ENCODE data around the gene LZIC. TPM values are rescaled to one million over a fixed set of nuclear protein-coding genes. Genes with fewer than 3 reads are reported as not detected.

The LZIC gene
- total RNA-seq, 1 donor from 2014 or later = 38.0 TPM

DNA sequence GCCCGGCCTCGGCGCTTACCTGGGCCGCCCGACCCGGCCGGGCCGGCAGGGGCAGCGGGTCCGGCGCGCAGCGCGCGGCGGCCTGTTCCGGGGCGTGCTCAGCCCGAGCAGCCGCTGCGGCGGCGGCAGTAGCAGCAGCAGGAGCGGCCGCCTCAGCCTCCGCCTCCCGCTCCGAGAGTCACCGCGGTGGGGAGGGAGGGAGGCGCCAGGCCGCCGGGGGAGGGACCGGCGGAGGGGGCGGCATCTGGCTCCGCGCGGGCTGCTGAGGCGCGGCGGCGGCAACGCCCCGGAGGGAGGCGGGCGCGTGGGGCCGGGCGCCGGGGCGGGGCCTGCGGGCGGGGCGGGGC lies 33.1 kb downstream of the LZIC start, which contains the start of gene CTNNBIP1:
TSS of gene CTNNBIP1 (minus strand) at position 194 of the 347 bp plus-strand sequence. CDS start 38,205 bp downstream, outside the sequence.
- H3K27ac ChIP-seq (ENCODE audit: low read depth, low read length) = peak within 1 kb of the TSS; percentile 56
- no peaks in the 10 kb centered on the region for H3K27me3 ChIP-seq (ENCODE audit: insufficient read depth, low read length)
- peaks cover 12% of the 10 kb centered on the region for H4K20me1 ChIP-seq (ENCODE audit: insufficient read depth, low read length)
- Mint-ChIP-seq H3K36me3 (ENCODE audit: low read depth, unreplicated experiment) (peaks cover 5% of the 10 kb centered on the region), H3K27ac (ENCODE audit: unreplicated experiment) (peak within 1 kb of the TSS; percentile 91), H3K4me1 (ENCODE audit: low read depth, unreplicated experiment) (peaks cover 21% of the 10 kb centered on the region), H3K9me3 (ENCODE audit: unreplicated experiment) (no peaks in the 10 kb centered on the region), H3K27me3 (ENCODE audit: low read depth, unreplicated experiment) (no peaks in the 10 kb centered on the region), H3K4me3 (ENCODE audit: unreplicated experiment) (peak within 1 kb of the TSS; percentile 93)
- H3K36me3 ChIP-seq (ENCODE audit: insufficient read depth, low read length) = no peaks in the 10 kb centered on the region
- DNase-seq (ENCODE audit: low read depth) = no peak
- H3K79me2 ChIP-seq (ENCODE audit: insufficient read depth, low read length) = peaks cover 9% of the 10 kb centered on the region
- H3K4me1 ChIP-seq (ENCODE audit: insufficient read depth, low read length) = peaks cover 9% of the 10 kb centered on the region
- peak within 1 kb of the TSS; percentile 76 for H3K4me3 ChIP-seq (ENCODE audit: insufficient read depth, low read depth, low read length)
- no peak for FAIRE-seq
- TF ChIP-seq, protein P1, sequence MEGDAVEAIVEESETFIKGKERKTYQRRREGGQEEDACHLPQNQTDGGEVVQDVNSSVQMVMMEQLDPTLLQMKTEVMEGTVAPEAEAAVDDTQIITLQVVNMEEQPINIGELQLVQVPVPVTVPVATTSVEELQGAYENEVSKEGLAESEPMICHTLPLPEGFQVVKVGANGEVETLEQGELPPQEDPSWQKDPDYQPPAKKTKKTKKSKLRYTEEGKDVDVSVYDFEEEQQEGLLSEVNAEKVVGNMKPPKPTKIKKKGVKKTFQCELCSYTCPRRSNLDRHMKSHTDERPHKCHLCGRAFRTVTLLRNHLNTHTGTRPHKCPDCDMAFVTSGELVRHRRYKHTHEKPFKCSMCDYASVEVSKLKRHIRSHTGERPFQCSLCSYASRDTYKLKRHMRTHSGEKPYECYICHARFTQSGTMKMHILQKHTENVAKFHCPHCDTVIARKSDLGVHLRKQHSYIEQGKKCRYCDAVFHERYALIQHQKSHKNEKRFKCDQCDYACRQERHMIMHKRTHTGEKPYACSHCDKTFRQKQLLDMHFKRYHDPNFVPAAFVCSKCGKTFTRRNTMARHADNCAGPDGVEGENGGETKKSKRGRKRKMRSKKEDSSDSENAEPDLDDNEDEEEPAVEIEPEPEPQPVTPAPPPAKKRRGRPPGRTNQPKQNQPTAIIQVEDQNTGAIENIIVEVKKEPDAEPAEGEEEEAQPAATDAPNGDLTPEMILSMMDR (IDR thresholded peaks at IDR 0.05; ENCODE audit: insufficient read depth, low read depth, low read length) = no peak
- TF ChIP-seq EZH2 (IDR thresholded peaks at IDR 0.05; ENCODE audit: insufficient read depth, low read length) = no peak
- peak within 1 kb of the TSS; percentile 98 for H2AFZ ChIP-seq (ENCODE audit: low read depth, low read length)
- no peaks in the 10 kb centered on the region for H3K9me3 ChIP-seq (ENCODE audit: insufficient read depth, low read depth, low read length)
- H3K9ac ChIP-seq (ENCODE audit: low read length) = peak within 1 kb of the TSS; percentile 82
- H3K4me2 ChIP-seq (ENCODE audit: low read length) = peak within 1 kb of the TSS; percentile 91

DNA sequence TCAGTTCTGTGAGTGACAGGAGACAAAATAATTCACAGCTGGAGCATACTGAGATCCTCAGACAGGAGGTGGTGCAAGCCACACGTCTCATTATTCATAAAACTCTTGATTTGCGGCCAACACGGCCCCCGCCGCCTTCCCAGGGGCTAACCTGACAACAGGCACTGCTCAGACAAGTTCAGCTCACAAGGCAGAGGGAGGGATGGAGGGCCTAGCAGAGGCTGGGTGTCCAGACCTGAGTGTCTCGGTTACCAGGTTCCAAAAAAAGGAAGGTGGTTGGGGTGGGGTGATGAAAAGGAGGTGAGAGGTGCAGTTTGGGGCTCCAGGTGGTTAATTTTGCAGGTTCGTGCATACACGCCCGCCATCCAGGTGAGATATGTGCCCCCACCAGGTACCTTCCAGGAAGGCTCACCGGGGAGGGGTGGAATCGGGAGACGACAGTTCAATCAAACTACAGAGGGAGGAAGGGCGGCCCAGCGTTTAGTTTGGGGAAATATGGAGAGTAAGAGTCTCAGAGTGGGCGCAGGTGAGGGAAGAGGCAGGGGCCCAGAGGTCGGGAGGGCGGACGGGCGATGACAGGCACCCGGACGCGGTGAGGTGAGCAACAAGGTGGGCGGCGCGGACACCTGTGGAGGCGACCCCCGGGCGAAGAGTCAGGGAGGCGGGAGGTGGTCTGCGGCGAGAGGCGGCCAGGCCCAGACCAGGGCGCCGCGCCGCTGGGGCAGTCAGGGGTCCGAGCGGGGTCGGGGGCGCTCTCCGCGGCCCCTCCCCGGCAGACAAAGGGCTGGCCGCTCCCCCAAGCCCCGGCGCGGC lies 33.8 kb downstream of the LZIC start:
- DNase-seq (ENCODE audit: low read depth) (no peak), FAIRE-seq (no peak)
- peaks cover 15% of the 10 kb centered on the region for H3K4me1 ChIP-seq (ENCODE audit: insufficient read depth, low read length)
- no peaks in the 10 kb centered on the region for H3K36me3 ChIP-seq (ENCODE audit: insufficient read depth, low read length)
- H3K27ac ChIP-seq (ENCODE audit: low read depth, low read length) = peak overlapping the region; percentile 25
- peaks cover 18% of the 10 kb centered on the region for H4K20me1 ChIP-seq (ENCODE audit: insufficient read depth, low read length)
- no peaks in the 10 kb centered on the region for H3K9me3 ChIP-seq (ENCODE audit: insufficient read depth, low read depth, low read length)
- H3K79me2 ChIP-seq (ENCODE audit: insufficient read depth, low read length) = peaks cover 9% of the 10 kb centered on the region
- peak overlapping the region; percentile 71 for H3K4me3 ChIP-seq (ENCODE audit: insufficient read depth, low read depth, low read length)
- peak overlapping the region; percentile 91 for H3K4me2 ChIP-seq (ENCODE audit: low read length)
- Mint-ChIP-seq H3K4me3 (ENCODE audit: unreplicated experiment) (peak overlapping the region; percentile 93), H3K27ac (ENCODE audit: unreplicated experiment) (peak overlapping the region; percentile 85), H3K27me3 (ENCODE audit: low read depth, unreplicated experiment) (no peaks in the 10 kb centered on the region), H3K9me3 (ENCODE audit: unreplicated experiment) (no peaks in the 10 kb centered on the region), H3K4me1 (ENCODE audit: low read depth, unreplicated experiment) (peaks cover 27% of the 10 kb centered on the region), H3K36me3 (ENCODE audit: low read depth, unreplicated experiment) (peaks cover 5% of the 10 kb centered on the region)
- no peak for TF ChIP-seq EZH2 (IDR thresholded peaks at IDR 0.05; ENCODE audit: insufficient read depth, low read length)
- TF ChIP-seq, protein P1 (IDR thresholded peaks at IDR 0.05; ENCODE audit: insufficient read depth, low read depth, low read length) = no peak
- peak overlapping the region; percentile 24 for H2AFZ ChIP-seq (ENCODE audit: low read depth, low read length)
- H3K27me3 ChIP-seq (ENCODE audit: insufficient read depth, low read length) = no peaks in the 10 kb centered on the region
- H3K9ac ChIP-seq (ENCODE audit: low read length) = peak overlapping the region; percentile 82

DNA sequence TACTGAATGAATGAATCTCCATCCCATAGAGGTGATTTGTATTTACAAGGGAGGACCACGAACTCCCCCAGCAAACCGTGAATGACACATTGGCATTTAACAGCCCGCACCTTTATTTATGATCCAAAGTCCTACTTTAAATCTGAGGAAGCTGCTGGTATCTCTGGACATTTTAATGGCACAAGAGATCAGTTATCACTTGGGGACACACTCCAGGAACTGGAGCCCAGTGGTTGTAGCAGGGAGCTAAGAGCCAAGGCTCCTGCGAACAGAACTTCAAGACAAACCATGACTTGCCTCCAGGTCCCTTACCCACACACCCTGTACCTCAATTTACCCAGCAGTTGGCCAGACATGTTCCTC lies 34.3 kb downstream of the LZIC start:
- no peaks in the 10 kb centered on the region for H3K27me3 ChIP-seq (ENCODE audit: insufficient read depth, low read length)
- peaks cover 32% of the 10 kb centered on the region for H3K4me1 Mint-ChIP-seq (ENCODE audit: low read depth, unreplicated experiment)
- H2AFZ ChIP-seq (ENCODE audit: low read depth, low read length) = no peak overlapping the region
- H3K9me3 ChIP-seq (ENCODE audit: insufficient read depth, low read depth, low read length) = no peaks in the 10 kb centered on the region
- H3K27ac Mint-ChIP-seq (ENCODE audit: unreplicated experiment) = peak overlapping the region; percentile 85
- peaks cover 10% of the 10 kb centered on the region for H3K79me2 ChIP-seq (ENCODE audit: insufficient read depth, low read length)
- no peak for TF ChIP-seq EZH2 (IDR thresholded peaks at IDR 0.05; ENCODE audit: insufficient read depth, low read length)
- TF ChIP-seq, protein P1 (IDR thresholded peaks at IDR 0.05; ENCODE audit: insufficient read depth, low read depth, low read length) = no peak
- H3K36me3 Mint-ChIP-seq (ENCODE audit: low read depth, unreplicated experiment) = peaks cover 5% of the 10 kb centered on the region
- no peak for FAIRE-seq
- peaks cover 23% of the 10 kb centered on the region for H4K20me1 ChIP-seq (ENCODE audit: insufficient read depth, low read length)
- H3K4me1 ChIP-seq (ENCODE audit: insufficient read depth, low read length) = peaks cover 18% of the 10 kb centered on the region
- no peaks in the 10 kb centered on the region for H3K27me3 Mint-ChIP-seq (ENCODE audit: low read depth, unreplicated experiment)
- peak overlapping the region; percentile 91 for H3K4me2 ChIP-seq (ENCODE audit: low read length)
- H3K4me3 Mint-ChIP-seq (ENCODE audit: unreplicated experiment) = peak overlapping the region; percentile 93
- no peaks in the 10 kb centered on the region for H3K9me3 Mint-ChIP-seq (ENCODE audit: unreplicated experiment)
- no peak for DNase-seq (ENCODE audit: low read depth)
- peak overlapping the region; percentile 82 for H3K9ac ChIP-seq (ENCODE audit: low read length)
- H3K27ac ChIP-seq (ENCODE audit: low read depth, low read length) = no peak overlapping the region
- H3K36me3 ChIP-seq (ENCODE audit: insufficient read depth, low read length) = no peaks in the 10 kb centered on the region
- H3K4me3 ChIP-seq (ENCODE audit: insufficient read depth, low read depth, low read length) = peak overlapping the region; percentile 71
